ENCODE measurements around the gene ABCC4.

DNA sequence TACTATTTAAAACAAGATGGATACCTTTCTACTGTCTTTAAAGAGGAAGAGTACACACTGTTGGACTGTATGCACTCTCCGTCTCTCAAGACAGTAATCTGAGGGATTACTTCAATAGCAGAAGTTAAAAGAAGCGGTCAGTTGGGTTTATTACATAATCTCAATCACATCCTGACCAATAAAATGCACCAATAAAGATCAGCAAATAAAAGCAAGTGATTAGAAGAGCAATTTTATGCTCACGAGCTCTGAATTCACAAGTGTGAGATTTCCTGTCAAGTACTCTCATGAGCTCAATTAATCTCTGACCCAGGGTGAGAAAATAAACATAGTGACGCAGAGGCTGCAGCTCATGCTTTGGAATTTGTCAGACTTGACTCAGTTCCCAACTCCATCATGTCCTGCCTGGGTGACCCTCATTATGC is 12.2 kb downstream of the ABCC4 start:
- TF ChIP-seq, protein P1, sequence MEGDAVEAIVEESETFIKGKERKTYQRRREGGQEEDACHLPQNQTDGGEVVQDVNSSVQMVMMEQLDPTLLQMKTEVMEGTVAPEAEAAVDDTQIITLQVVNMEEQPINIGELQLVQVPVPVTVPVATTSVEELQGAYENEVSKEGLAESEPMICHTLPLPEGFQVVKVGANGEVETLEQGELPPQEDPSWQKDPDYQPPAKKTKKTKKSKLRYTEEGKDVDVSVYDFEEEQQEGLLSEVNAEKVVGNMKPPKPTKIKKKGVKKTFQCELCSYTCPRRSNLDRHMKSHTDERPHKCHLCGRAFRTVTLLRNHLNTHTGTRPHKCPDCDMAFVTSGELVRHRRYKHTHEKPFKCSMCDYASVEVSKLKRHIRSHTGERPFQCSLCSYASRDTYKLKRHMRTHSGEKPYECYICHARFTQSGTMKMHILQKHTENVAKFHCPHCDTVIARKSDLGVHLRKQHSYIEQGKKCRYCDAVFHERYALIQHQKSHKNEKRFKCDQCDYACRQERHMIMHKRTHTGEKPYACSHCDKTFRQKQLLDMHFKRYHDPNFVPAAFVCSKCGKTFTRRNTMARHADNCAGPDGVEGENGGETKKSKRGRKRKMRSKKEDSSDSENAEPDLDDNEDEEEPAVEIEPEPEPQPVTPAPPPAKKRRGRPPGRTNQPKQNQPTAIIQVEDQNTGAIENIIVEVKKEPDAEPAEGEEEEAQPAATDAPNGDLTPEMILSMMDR (IDR thresholded peaks at IDR 0.05; ENCODE audit: low read depth, low read length), result no peak
- no peak for TF ChIP-seq EZH2phosphoT487 (IDR thresholded peaks at IDR 0.05; ENCODE audit: low read depth)
